ENCODE measurements around the gene ERI3. TPM values are rescaled to one million over a fixed set of nuclear protein-coding genes. Genes with fewer than 3 reads are reported as not detected.

ERI3 gene
- total RNA-seq, 1 donor from 2014 or later: 37.9 TPM

DNA sequence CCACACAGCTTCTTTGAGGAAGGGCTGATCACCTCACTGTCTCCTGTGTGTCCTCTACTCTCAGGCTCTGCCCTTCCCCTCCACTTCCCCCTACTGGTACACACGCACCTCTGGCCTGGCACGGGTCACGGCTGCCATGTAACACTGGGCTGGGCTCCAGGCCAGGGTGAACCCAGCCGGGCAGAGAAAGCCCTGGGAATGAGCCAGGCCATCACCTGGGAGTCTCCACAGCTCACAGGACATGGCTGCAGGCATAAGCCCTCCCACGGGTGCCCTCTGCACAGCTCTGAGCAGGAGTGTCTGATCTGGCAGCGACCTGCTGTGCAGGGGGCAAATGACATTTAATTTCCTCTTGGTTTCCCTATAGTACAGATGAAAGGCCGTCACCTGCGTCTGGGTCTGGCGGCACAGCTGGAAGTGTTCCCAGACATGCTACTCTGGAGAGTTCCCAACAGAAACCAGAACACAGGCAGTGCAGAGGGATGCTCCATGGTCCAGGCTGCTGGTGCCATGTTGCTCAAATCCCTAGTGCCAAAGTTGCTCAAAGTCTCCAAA, 61.2 kb downstream of the ERI3 start:
- TF ChIP-seq, protein P1, sequence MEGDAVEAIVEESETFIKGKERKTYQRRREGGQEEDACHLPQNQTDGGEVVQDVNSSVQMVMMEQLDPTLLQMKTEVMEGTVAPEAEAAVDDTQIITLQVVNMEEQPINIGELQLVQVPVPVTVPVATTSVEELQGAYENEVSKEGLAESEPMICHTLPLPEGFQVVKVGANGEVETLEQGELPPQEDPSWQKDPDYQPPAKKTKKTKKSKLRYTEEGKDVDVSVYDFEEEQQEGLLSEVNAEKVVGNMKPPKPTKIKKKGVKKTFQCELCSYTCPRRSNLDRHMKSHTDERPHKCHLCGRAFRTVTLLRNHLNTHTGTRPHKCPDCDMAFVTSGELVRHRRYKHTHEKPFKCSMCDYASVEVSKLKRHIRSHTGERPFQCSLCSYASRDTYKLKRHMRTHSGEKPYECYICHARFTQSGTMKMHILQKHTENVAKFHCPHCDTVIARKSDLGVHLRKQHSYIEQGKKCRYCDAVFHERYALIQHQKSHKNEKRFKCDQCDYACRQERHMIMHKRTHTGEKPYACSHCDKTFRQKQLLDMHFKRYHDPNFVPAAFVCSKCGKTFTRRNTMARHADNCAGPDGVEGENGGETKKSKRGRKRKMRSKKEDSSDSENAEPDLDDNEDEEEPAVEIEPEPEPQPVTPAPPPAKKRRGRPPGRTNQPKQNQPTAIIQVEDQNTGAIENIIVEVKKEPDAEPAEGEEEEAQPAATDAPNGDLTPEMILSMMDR (IDR thresholded peaks at IDR 0.05): no peak
- ChIA-PET POLR2A (no interaction called here), CTCF (no interaction called here)
- no peak for ATAC-seq (ENCODE audit: low read depth)
- Mint-ChIP-seq H3K4me1 (no peaks in the 10 kb centered on the region), H3K36me3 (ENCODE audit: low read depth) (peaks cover 68% of the 10 kb centered on the region), H3K9me3 (no peaks in the 10 kb centered on the region), H3K4me3 (no peak overlapping the region), H3K27me3 (no peaks in the 10 kb centered on the region), H3K27ac (no peak overlapping the region)
- DNase-seq: no peak
- intact Hi-C loops (cut with micrococcal nuclease): no loop called here

DNA sequence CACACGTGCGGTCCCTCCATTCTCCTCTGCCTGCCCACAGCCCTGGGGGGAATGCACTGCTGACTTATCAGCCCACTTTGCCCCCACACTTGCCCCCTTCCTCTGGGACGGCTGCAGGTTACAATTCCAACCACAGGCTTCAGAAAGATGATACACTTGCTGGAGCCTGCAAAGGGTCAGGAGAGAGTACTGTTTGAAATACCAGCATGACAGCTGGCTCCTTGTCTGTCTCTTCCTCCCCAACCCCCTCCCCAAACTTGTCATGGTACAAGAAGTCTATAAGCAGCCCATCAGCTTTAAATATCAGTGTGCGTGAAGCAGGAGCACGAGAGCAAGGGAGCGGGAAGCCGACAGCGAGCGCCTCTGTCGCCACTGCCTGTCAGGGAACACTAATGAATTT, 62.4 kb downstream of the ERI3 start:
- ChIA-PET CTCF (no interaction called here), POLR2A (no interaction called here)
- no peaks in the 10 kb centered on the region for H3K4me1 Mint-ChIP-seq
- no peak for DNase-seq
- H3K27me3 Mint-ChIP-seq: no peaks in the 10 kb centered on the region
- ATAC-seq (ENCODE audit: low read depth): no peak
- TF ChIP-seq, protein P1 (IDR thresholded peaks at IDR 0.05): no peak
- no peaks in the 10 kb centered on the region for H3K9me3 Mint-ChIP-seq
- H3K4me3 Mint-ChIP-seq: no peak overlapping the region
- H3K36me3 Mint-ChIP-seq (ENCODE audit: low read depth): peaks cover 65% of the 10 kb centered on the region
- intact Hi-C loops (cut with micrococcal nuclease): no loop called here
- H3K27ac Mint-ChIP-seq: no peak overlapping the region

DNA sequence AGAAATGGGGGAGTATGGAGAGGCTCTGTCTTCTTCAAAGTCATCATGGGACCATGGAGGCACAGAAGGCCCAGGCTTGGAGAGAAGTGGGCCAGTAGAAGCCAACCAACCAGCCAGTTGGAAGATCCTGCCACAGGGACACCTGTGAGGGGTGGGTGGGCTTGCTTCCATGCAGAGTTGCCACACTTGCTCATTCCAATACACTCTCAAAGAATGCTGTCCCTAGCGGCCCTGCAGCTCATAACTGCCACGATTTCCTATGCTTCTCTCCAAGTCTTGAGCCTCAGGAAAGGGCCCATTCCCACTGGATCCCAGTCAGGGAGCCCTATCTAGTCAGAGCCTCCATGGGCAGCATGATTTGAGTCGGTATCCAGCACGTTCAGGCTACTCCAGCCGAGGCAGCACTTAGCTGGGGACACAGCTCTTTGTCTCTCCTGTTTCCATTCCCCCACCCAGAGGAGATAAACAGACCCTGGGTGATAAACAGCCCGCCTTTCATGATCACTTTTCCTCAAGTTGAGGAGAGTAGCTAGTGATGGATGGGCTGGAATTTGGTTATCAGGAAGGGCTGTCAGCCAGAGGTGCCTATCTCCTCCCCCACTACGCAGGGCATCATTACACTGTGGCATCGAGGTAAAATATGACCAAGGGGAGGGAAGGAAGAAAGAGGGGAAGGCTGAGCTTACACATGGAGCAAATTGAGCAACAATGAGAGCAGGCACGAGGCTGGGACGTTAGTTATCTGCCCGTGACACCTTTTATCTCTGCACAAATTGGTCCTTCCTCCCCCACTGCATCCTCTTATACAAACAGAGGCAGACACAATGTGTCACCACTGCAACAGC, 64.6 kb downstream of the ERI3 start:
- Mint-ChIP-seq H3K4me3 (no peak overlapping the region), H3K4me1 (no peaks in the 10 kb centered on the region), H3K27ac (no peak overlapping the region), H3K9me3 (no peaks in the 10 kb centered on the region), H3K27me3 (no peaks in the 10 kb centered on the region), H3K36me3 (ENCODE audit: low read depth) (peaks cover 61% of the 10 kb centered on the region)
- ChIA-PET POLR2A (no interaction called here), CTCF (no interaction called here)
- TF ChIP-seq, protein P1 (IDR thresholded peaks at IDR 0.05): no peak
- DNase-seq (no peak), ATAC-seq (ENCODE audit: low read depth) (no peak)
- intact Hi-C loops (cut with micrococcal nuclease): no loop called here

DNA sequence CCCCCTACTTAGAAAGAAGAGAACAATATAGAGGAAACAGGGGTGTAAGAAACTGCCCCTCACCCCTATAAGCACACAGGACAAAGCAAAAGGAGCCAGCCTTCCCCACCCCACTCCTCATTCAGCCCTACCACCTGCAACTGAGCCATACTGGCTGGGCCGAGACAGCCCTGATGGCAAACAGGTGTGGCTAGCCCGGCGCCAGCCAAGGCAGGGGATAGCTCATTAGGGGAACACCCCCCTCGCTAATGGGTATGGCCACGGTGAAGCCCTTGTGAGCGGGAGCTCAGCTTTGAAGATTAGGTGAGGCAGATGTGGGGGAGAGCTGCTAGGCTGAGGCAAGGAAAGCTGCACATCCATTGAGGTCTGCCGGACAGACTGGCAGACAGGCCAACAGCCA, 65.5 kb downstream of the ERI3 start:
- H3K4me3 Mint-ChIP-seq: no peak overlapping the region
- ChIA-PET POLR2A (no interaction called here), CTCF (no interaction called here)
- peaks cover 63% of the 10 kb centered on the region for H3K36me3 Mint-ChIP-seq (ENCODE audit: low read depth)
- H3K27ac Mint-ChIP-seq: no peak overlapping the region
- TF ChIP-seq, protein P1 (IDR thresholded peaks at IDR 0.05): no peak
- H3K9me3 Mint-ChIP-seq: no peaks in the 10 kb centered on the region
- H3K4me1 Mint-ChIP-seq: no peaks in the 10 kb centered on the region
- no peaks in the 10 kb centered on the region for H3K27me3 Mint-ChIP-seq
- ATAC-seq (ENCODE audit: low read depth): no peak
- intact Hi-C loops (cut with micrococcal nuclease): no loop called here
- DNase-seq: no peak

DNA sequence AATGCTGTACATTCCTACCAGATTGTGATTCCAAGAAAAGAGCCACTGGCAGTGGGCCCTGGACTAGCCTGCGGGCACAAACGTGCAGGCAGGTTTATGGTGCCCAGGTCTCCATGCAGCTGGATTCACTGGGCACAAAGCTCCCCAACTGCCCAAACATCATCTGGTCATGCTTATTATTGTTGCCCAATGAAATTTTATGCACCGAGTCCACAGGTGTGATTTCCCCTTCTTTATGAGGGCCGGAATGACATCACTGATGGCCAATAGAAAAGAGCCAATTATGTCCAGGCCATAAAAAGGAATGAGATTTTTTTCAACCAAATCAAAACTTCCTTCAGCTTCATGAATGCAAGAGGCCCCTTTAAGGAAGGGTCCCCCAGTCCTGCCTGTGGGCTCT, 66.2 kb downstream of the ERI3 start:
- no peaks in the 10 kb centered on the region for H3K9me3 Mint-ChIP-seq
- TF ChIP-seq, protein P1 (IDR thresholded peaks at IDR 0.05): no peak
- no peak overlapping the region for H3K27ac Mint-ChIP-seq
- ATAC-seq (ENCODE audit: low read depth) (no peak), DNase-seq (no peak)
- H3K27me3 Mint-ChIP-seq: no peaks in the 10 kb centered on the region
- no peak overlapping the region for H3K4me3 Mint-ChIP-seq
- H3K4me1 Mint-ChIP-seq: no peaks in the 10 kb centered on the region
- ChIA-PET CTCF (no interaction called here), POLR2A (no interaction called here)
- intact Hi-C loops (cut with micrococcal nuclease): no loop called here
- H3K36me3 Mint-ChIP-seq (ENCODE audit: low read depth): peaks cover 63% of the 10 kb centered on the region
